WTC11 (cell line): Measurements from ENCODE around the gene C3orf49. TPM values are rescaled to one million over a fixed set of nuclear protein-coding genes. Genes with fewer than 3 reads are reported as not detected.

Source experiments
- ATAC-seq: fragments of 200-7000 bp; cut with Tn5 transposase; 2 replicates; pipeline ENCODE4 v1.10.0; 2021; ENCODE audit warnings: mild to moderate bottlenecking, moderate library complexity
- CTCF ChIA-PET: fragments of 300-600 bp; sonication (Branson Sonifier 250); formaldehyde crosslinking; loops from one replicate; lab custom pipeline; 2021; ENCODE audit warnings: antibody characterized with exemption; lab: Charles Lee
- POLR2A ChIA-PET: fragments of 350-600 bp; sonication (Branson Sonifier 250); formaldehyde crosslinking; loops from one replicate; lab custom pipeline; 2021; ENCODE audit warnings: antibody characterized with exemption; lab: Charles Lee
- DNase-seq: peaks from one replicate; pipeline ENCODE4 v3.0.0; 2021; ENCODE audit warnings: low spot score
- H3K27ac Mint-ChIP-seq: 2 replicates; pipeline ENCODE4 v1.8.0; 2021; ENCODE audit warnings: mixed read lengths
- H3K27me3 Mint-ChIP-seq: 2 replicates; pipeline ENCODE4 v1.8.0; 2021; ENCODE audit warnings: low read depth, mild to moderate bottlenecking, moderate library complexity, mixed read lengths
- H3K36me3 Mint-ChIP-seq: 2 replicates; pipeline ENCODE4 v1.8.0; 2021; ENCODE audit warnings: mixed read lengths
- H3K4me1 Mint-ChIP-seq: 2 replicates; pipeline ENCODE4 v1.8.0; 2022; ENCODE audit warnings: mixed read lengths
- H3K4me3 Mint-ChIP-seq: 2 replicates; pipeline ENCODE4 v1.8.0; 2021; ENCODE audit warnings: mild to moderate bottlenecking, moderate library complexity, mixed read lengths
- H3K9me3 Mint-ChIP-seq: 2 replicates; pipeline ENCODE4 v1.8.0; 2021; ENCODE audit warnings: mixed read lengths
- AR ChIP-seq: fragments of 250-450 bp; sonication (Bioruptor Pico); IDR thresholded peaks from 2 replicates; pipeline ENCODE4 v1.9.0; 2021; ENCODE audit warnings: mild to moderate bottlenecking
- ATF6 ChIP-seq: sonication (generic); formaldehyde crosslinking; IDR thresholded peaks from 2 replicates; pipeline ENCODE4 v1.8.1; 2023; ENCODE audit warnings: mild to moderate bottlenecking, missing genetic modification reagents
- CREB1 ChIP-seq: sonication (generic); formaldehyde crosslinking; IDR thresholded peaks from 2 replicates; pipeline ENCODE4 v1.8.0; 2023; ENCODE audit warnings: mild to moderate bottlenecking, missing genetic modification reagents
- CREM ChIP-seq: sonication (generic); formaldehyde crosslinking; IDR thresholded peaks from 2 replicates; pipeline ENCODE4 v1.8.1; 2022; ENCODE audit warnings: mild to moderate bottlenecking, missing genetic modification reagents, moderate library complexity
- E2F1 ChIP-seq: sonication (generic); formaldehyde crosslinking; IDR thresholded peaks from 2 replicates; pipeline ENCODE4 v1.8.0; 2022; ENCODE audit warnings: mild to moderate bottlenecking, missing genetic modification reagents
- E2F4 ChIP-seq: sonication (generic); formaldehyde crosslinking; IDR thresholded peaks from 2 replicates; pipeline ENCODE4 v1.8.1; 2022; ENCODE audit warnings: low read depth, mild to moderate bottlenecking, moderate library complexity, missing genetic modification reagents, borderline replicate concordance
- ELF4 ChIP-seq: sonication (generic); formaldehyde crosslinking; IDR thresholded peaks from 2 replicates; pipeline ENCODE4 v1.8.1; 2022; ENCODE audit warnings: low read depth, mild to moderate bottlenecking, moderate library complexity, missing genetic modification reagents
- FOXJ3 ChIP-seq: sonication (generic); formaldehyde crosslinking; IDR thresholded peaks from 2 replicates; pipeline ENCODE4 v1.9.0; 2021; ENCODE audit warnings: missing genetic modification reagents, mild to moderate bottlenecking, borderline replicate concordance
- GABPB1 ChIP-seq: sonication (generic); formaldehyde crosslinking; IDR thresholded peaks from 2 replicates; pipeline ENCODE4 v1.8.1; 2023; ENCODE audit warnings: mild to moderate bottlenecking, missing genetic modification reagents
- GRHL2 ChIP-seq: fragments of 250-450 bp; sonication (Bioruptor Pico); IDR thresholded peaks from 2 replicates; pipeline ENCODE4 v1.8.0; 2022; ENCODE audit warnings: mild to moderate bottlenecking, moderate library complexity; ENCODE audit not compliant: insufficient replicate concordance, severe bottlenecking
- GTF2I ChIP-seq: fragments of 250-450 bp; sonication (Bioruptor Pico); conservative IDR thresholded peaks from 2 replicates; pipeline ENCODE4 v1.4.0; 2021; ENCODE audit warnings: mild to moderate bottlenecking
- IRF1 ChIP-seq: sonication (generic); formaldehyde crosslinking; IDR thresholded peaks from 2 replicates; pipeline ENCODE4 v1.8.0; 2023; ENCODE audit warnings: missing genetic modification reagents
- KAT7 ChIP-seq: sonication (generic); formaldehyde crosslinking; IDR thresholded peaks from 2 replicates; pipeline ENCODE4 v1.8.1; 2023; ENCODE audit warnings: missing genetic modification reagents, mild to moderate bottlenecking, borderline replicate concordance
- NFE2L1 ChIP-seq: sonication (generic); formaldehyde crosslinking; IDR thresholded peaks from 2 replicates; pipeline ENCODE4 v1.8.1; 2023; ENCODE audit warnings: missing genetic modification reagents
- SMAD3 ChIP-seq: sonication (generic); formaldehyde crosslinking; IDR thresholded peaks from 2 replicates; pipeline ENCODE4 v1.8.0; 2022; ENCODE audit warnings: missing genetic modification reagents, mild to moderate bottlenecking, borderline replicate concordance
- ZNF138 ChIP-seq: sonication (generic); formaldehyde crosslinking; conservative IDR thresholded peaks from 2 replicates; pipeline ENCODE4 v1.8.1; 2022; ENCODE audit warnings: mild to moderate bottlenecking, moderate library complexity, missing genetic modification reagents
- ZNF263 ChIP-seq: sonication (generic); formaldehyde crosslinking; IDR thresholded peaks from 2 replicates; pipeline ENCODE4 v1.8.1; 2022; ENCODE audit warnings: low read depth, mild to moderate bottlenecking, moderate library complexity, missing genetic modification reagents
- ZNF281 ChIP-seq: sonication (generic); formaldehyde crosslinking; IDR thresholded peaks from 2 replicates; pipeline ENCODE4 v1.8.0; 2023; ENCODE audit warnings: mild to moderate bottlenecking, missing genetic modification reagents
- ZNF416 ChIP-seq: fragments of 250-450 bp; sonication (Bioruptor Pico); IDR thresholded peaks from 2 replicates; pipeline ENCODE4 v1.9.0; 2021; ENCODE audit warnings: mild to moderate bottlenecking, inconsistent platforms
- ZNF532 ChIP-seq: fragments of 250-450 bp; sonication (Bioruptor Pico); IDR thresholded peaks from 2 replicates; pipeline ENCODE4 v1.9.0; 2021; ENCODE audit warnings: mild to moderate bottlenecking, borderline replicate concordance
- total RNA-seq: library from RNA; stranded (reverse); gene quantifications from 3 replicates; pipeline ENCODE4 v1.2.3, GENCODE V29; 2021

Gene C3orf49
- total RNA-seq, 1 experiment from 2014 or later = not detected

GRCh38 chr3:63798544-63798943 lies 20.6 kb upstream of the C3orf49 start:
- Mint-ChIP-seq H3K4me3 (no peak overlapping the region), H3K36me3 (no peaks in the 10 kb centered on the region), H3K27ac (no peak overlapping the region), H3K27me3 (no peaks in the 10 kb centered on the region), H3K4me1 (no peaks in the 10 kb centered on the region), H3K9me3 (no peaks in the 10 kb centered on the region)
- ChIA-PET CTCF (no interaction called here), POLR2A (no interaction called here)
- TF ChIP-seq ZNF138 (CRISPR knock-in tag) = no peak
- no peak for TF ChIP-seq KAT7 (CRISPR knock-in tag)
- no peak for TF ChIP-seq CREB1 (CRISPR knock-in tag)
- no peak for TF ChIP-seq FOXJ3 (CRISPR knock-in tag)
- no peak for TF ChIP-seq ELF4 (CRISPR knock-in tag)
- no peak for TF ChIP-seq ZNF263 (CRISPR knock-in tag)
- TF ChIP-seq ZNF416 (CRISPR knock-in tag) = no peak
- no peak for TF ChIP-seq ZNF281 (CRISPR knock-in tag)
- no peak for TF ChIP-seq SMAD3
- TF ChIP-seq CREM (CRISPR knock-in tag) = no peak
- no peak for TF ChIP-seq ATF6
- TF ChIP-seq NFE2L1 (CRISPR knock-in tag) = no peak
- no peak for TF ChIP-seq GABPB1 (CRISPR knock-in tag)
- TF ChIP-seq GTF2I = no peak
- no peak for TF ChIP-seq ZNF532 (CRISPR knock-in tag)
- TF ChIP-seq E2F4 = no peak
- TF ChIP-seq AR (CRISPR knock-in tag) = no peak
- no peak for TF ChIP-seq GRHL2 (CRISPR knock-in tag)
- TF ChIP-seq E2F1 = no peak
- no peak for TF ChIP-seq IRF1 (CRISPR knock-in tag)
- DNase-seq (no peak), ATAC-seq (no peak)
